ENCODE data around the gene ENTHD1. TPM values are rescaled to one million over a fixed set of nuclear protein-coding genes. Genes with fewer than 3 reads are reported as not detected.

Gene ENTHD1
- total and polyA plus RNA-seq, 2 donors (not counting 3 experiments of a cell fraction or from before 2014, with no cell fraction given) = not detected

DNA sequence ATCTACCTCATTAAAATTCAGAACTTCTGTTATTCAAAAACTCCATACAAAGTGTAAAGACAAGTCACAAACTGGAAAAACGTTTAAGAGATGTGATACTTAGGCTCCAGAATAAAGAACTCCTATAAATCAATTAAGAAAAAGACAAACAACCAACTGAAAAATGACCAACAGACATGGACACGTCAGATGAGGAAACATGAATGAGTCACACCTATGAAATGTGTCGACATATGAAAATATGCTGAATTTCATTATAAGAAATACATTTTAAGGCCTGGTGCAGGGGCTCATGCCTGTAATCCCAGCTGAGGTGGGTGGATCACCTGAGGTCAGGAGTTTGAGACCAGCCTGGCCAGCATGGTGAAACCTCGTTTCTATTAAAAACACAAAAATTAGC, 78.7 kb downstream of the ENTHD1 start:
- H3K4me2 ChIP-seq (ENCODE audit: insufficient read depth, low read length) = no peak overlapping the region
- FAIRE-seq (no peak), DNase-seq (ENCODE audit: low read depth, low spot score) (no peak)
- H3K79me2 ChIP-seq (ENCODE audit: control insufficient read depth, insufficient read depth, low read length) = no peaks in the 10 kb centered on the region
- H2AFZ ChIP-seq (ENCODE audit: low read depth, low read length) = no peak overlapping the region
- no peak overlapping the region for H3K9ac ChIP-seq (replicated peaks; ENCODE audit: extremely low read depth, insufficient read depth, low read length)
- no peak overlapping the region for H3K27ac ChIP-seq (ENCODE audit: insufficient read depth, low read depth, low read length)
- intact Hi-C loops (cut with micrococcal nuclease) = no loop called here
- no peaks in the 10 kb centered on the region for H3K9me1 ChIP-seq (replicated peaks; ENCODE audit: control insufficient read depth, extremely low read depth, insufficient read depth, low read length)
- dilution Hi-C loops (cut with MboI; ENCODE audit: extremely low pct_ligation_motif_present, low sequenced_read_pairs) = no loop called here
- H3K36me3 ChIP-seq (ENCODE audit: control insufficient read depth in 2 of 2, extremely low read depth in 1 of 2, insufficient read depth in 2 of 2, low read length in 2 of 2) = no peaks in the 10 kb centered on the region
- BruUV-seq (replicated peaks) = no TSS peak
- H3K9me3 ChIP-seq (replicated peaks; ENCODE audit: control insufficient read depth, insufficient read depth, low read length) = no peaks in the 10 kb centered on the region
- TF ChIP-seq POLR2A (IDR thresholded peaks at IDR 0.05; ENCODE audit: low read depth, low read length) (no peak), FOS (IDR thresholded peaks at IDR 0.05; ENCODE audit: borderline replicate concordance, insufficient read depth, low read length) (peak; percentile 19)
- peaks cover 6 to 12% of the 10 kb centered on the region in 2 experiments for H3K27me3 ChIP-seq (ENCODE audit: control insufficient read depth in 2 of 2, insufficient read depth in 2 of 2, low read length in 2 of 2)
- CTCF ChIA-PET = interaction anchor here (0.9 kb wide), 1 partner anchor 12 kb away, joined by 3 read pairs; no protein-coding TSS in a partner anchor
- POLR2A ChIA-PET = no interaction called here
- H3K4me1 ChIP-seq (ENCODE audit: control insufficient read depth, extremely low read depth, insufficient read depth, low read length) = peaks cover under 1% of the 10 kb centered on the region
- H4K20me1 ChIP-seq (replicated peaks; ENCODE audit: control insufficient read depth, extremely low read depth, insufficient read depth, low read length) = no peaks in the 10 kb centered on the region
- H3K4me3 ChIP-seq (replicated peaks in 1 of 3; ENCODE audit: insufficient read depth in 1 of 3, low read depth in 1 of 3, low read length in 3 of 3) = no peak overlapping the region

DNA sequence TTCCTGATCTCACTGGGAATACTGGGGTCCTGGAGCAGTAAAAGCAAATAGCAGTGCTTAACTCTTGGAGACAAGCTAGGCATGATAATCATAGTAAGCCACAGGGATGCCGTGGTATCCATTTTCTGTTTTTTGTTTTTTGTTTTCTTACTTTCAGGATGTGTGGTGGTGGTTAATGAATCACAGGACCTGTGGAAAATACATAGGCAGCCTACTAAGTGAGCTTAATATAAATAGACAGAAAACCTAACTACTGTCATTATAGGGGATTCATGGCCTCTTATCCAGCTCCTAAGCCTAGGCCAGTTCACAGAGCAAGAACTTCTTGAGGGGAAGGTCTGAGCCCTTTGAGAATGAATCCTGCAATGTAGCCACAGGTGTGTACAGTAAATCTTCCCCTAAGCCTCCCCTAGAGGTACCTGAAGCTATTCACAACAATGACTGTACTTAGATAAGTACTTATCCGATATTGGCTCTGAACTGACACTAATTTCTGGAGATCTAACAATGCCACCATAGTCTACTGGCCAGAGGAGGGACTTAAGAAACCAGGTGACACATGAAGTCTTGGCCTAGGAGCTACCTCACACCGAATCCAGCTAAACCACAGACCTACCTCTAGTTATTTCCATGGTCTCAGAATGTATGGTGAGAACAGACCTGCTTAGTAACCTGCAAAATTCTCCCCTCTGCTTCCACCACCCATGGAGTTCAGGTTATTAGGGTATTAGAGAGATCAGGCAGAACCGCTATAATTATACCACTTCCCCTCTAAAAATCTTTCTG, 83.6 kb downstream of the ENTHD1 start:
- TF ChIP-seq EZH2 (IDR thresholded peaks at IDR 0.05; ENCODE audit: borderline replicate concordance, low read depth, low read length, severe bottlenecking) = no peak
- no peak for TF ChIP-seq JUN (IDR thresholded peaks at IDR 0.05; ENCODE audit: borderline replicate concordance, insufficient read depth, insufficient read length, low read depth)
- TF ChIP-seq, protein P1, sequence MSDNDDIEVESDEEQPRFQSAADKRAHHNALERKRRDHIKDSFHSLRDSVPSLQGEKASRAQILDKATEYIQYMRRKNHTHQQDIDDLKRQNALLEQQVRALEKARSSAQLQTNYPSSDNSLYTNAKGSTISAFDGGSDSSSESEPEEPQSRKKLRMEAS (IDR thresholded peaks at IDR 0.05; ENCODE audit: insufficient read depth, insufficient read length) = no peak
- POLR2A ChIA-PET = no interaction called here
- intact Hi-C loops (cut with micrococcal nuclease) = loop anchor here (10.0 kb wide), 1 partner anchor 215 kb away; no protein-coding TSS in a partner anchor

More for the DNA sequence above, 83.6 kb downstream of the ENTHD1 start:
- no peak for FAIRE-seq
- H3K9me1 ChIP-seq (replicated peaks; ENCODE audit: control insufficient read depth, extremely low read depth, insufficient read depth, low read length) = no peaks in the 10 kb centered on the region
- no peaks in the 10 kb centered on the region for H3K79me2 ChIP-seq (ENCODE audit: control insufficient read depth, insufficient read depth, low read length)
- no TSS peak for BruUV-seq (replicated peaks)
- no peak overlapping the region for H3K27ac ChIP-seq (ENCODE audit: insufficient read depth, low read depth, low read length)
- CTCF ChIA-PET = interaction anchor here (0.6 to 1.4 kb wide), 3 partner anchors 215 to 525 kb away, joined by 3 to 10 read pairs (median 3); no protein-coding TSS in a partner anchor
- no peak overlapping the region for H3K9ac ChIP-seq (replicated peaks; ENCODE audit: extremely low read depth, insufficient read depth, low read length)
- H3K9me3 ChIP-seq (replicated peaks; ENCODE audit: control insufficient read depth, insufficient read depth, low read length) = no peaks in the 10 kb centered on the region
- no peaks in the 10 kb centered on the region for H4K20me1 ChIP-seq (replicated peaks; ENCODE audit: control insufficient read depth, extremely low read depth, insufficient read depth, low read length)
- H3K4me3 ChIP-seq (replicated peaks in 1 of 3; ENCODE audit: insufficient read depth in 1 of 3, low read depth in 1 of 3, low read length in 3 of 3) = no peak overlapping the region
- H3K4me2 ChIP-seq (ENCODE audit: insufficient read depth, low read length) = no peak overlapping the region
- no peaks in the 10 kb centered on the region for H3K36me3 ChIP-seq (ENCODE audit: control insufficient read depth in 2 of 2, extremely low read depth in 1 of 2, insufficient read depth in 2 of 2, low read length in 2 of 2)
- no peak for DNase-seq (ENCODE audit: low read depth, low spot score)
- no peaks in the 10 kb centered on the region for H3K4me1 ChIP-seq (ENCODE audit: control insufficient read depth, extremely low read depth, insufficient read depth, low read length)
- dilution Hi-C loops (cut with MboI; ENCODE audit: extremely low pct_ligation_motif_present, low sequenced_read_pairs) = no loop called here
- no peak overlapping the region for H2AFZ ChIP-seq (ENCODE audit: low read depth, low read length)
- H3K27me3 ChIP-seq (ENCODE audit: control insufficient read depth in 2 of 2, insufficient read depth in 2 of 2, low read length in 2 of 2) = peaks cover 14 to 16% of the 10 kb centered on the region in 2 experiments
